Stimulated activated effector memory CD8-positive, alpha-beta T cell treated with anti-CD3 and anti-CD28 coated beads, Interleukin-12 subunit alpha, Interleukin-12 subunit beta, amount 100 ng/mL, for 72 hours (primary cell): ENCODE measurements around the gene CCND3.
A peak's percentile ranks its signal among the peaks of the same experiment; 100 is the strongest.
"Not testable (repeated sequence)": the region's sequence is repeated elsewhere in the genome, so short reads cannot be mapped to it uniquely, and the experiment has no call there.

Experiments
- ATAC-seq: fragments of 150-1000 bp; cut with Tn5 transposase; 2 replicates; pipeline ENCODE4 v1.10.0; 2021
- DNase-seq, 2 donors: peaks; one replicate each; pipeline ENCODE4 v3.0.0; 2021 to 2022; ENCODE audit warnings: low spot score in 2 of 2
- H3K27ac Mint-ChIP-seq: one replicate; pipeline ENCODE4 v1.8.0; 2022; ENCODE audit warnings: mild to moderate bottlenecking, mixed read lengths
- H3K36me3 Mint-ChIP-seq: one replicate; pipeline ENCODE4 v1.8.0; 2022; ENCODE audit warnings: mild to moderate bottlenecking, mixed read lengths
- H3K4me1 Mint-ChIP-seq: one replicate; pipeline ENCODE4 v1.8.0; 2022; ENCODE audit warnings: mixed read lengths
- H3K4me3 Mint-ChIP-seq: one replicate; pipeline ENCODE4 v1.8.0; 2022; ENCODE audit warnings: mild to moderate bottlenecking, mixed read lengths
- H3K9me3 Mint-ChIP-seq: one replicate; pipeline ENCODE4 v1.8.0; 2022; ENCODE audit warnings: mixed read lengths

The CCND3 gene

DNA sequence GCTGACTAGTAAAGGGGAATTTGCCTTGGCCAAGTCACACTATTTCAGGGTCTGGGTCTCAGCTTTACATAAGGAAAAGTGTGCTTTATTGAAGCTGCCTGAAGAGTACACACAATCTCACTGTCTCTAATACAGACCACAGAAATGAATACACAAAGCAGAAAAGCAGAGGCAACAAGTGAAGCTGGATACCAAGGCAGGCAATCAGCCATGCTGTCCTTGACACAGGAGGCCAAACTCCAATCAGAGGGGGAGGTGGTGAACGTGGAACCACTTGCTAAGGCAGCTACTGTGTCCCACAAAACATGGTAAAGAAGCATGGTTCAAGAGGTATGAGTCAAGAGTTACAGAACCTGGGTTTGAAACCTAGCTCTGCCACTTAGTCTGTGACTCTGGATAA is 21.8 kb upstream of the CCND3 start:
- H3K4me1 Mint-ChIP-seq, result peaks cover 73% of the 10 kb centered on the region
- H3K4me3 Mint-ChIP-seq, result peak overlapping the region; percentile 5
- H3K36me3 Mint-ChIP-seq, result peaks cover 19% of the 10 kb centered on the region
- ATAC-seq (peak; percentile 31), DNase-seq (no peak)
- H3K9me3 Mint-ChIP-seq, result no peaks in the 10 kb centered on the region
- peak overlapping the region; percentile 29 for H3K27ac Mint-ChIP-seq

DNA sequence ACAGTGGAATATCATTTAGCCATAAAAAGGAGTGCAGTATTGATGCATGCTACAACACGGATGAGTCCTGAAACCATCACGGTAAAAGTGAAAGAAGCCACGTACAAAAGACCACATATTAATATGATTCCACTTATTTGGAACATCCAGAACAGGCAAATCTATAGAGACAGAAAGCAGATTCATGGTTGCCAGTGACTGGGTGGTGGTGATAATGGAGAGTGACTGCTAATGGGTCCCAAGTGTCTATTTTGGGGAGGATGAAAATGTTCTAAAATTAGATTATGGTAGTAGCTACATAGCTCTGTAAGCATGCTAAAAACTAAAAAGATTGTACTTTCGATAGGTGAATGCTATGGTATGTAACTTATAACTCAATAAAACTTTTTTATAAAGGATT is 18.4 kb upstream of the CCND3 start:
- H3K27ac Mint-ChIP-seq, result peak overlapping the region; percentile 94
- H3K4me3 Mint-ChIP-seq, result peak overlapping the region; percentile 67
- ATAC-seq (no peak), DNase-seq (no peak)
- peaks cover 80% of the 10 kb centered on the region for H3K4me1 Mint-ChIP-seq
- H3K36me3 Mint-ChIP-seq, result peaks cover 20% of the 10 kb centered on the region
- no peaks in the 10 kb centered on the region for H3K9me3 Mint-ChIP-seq

DNA sequence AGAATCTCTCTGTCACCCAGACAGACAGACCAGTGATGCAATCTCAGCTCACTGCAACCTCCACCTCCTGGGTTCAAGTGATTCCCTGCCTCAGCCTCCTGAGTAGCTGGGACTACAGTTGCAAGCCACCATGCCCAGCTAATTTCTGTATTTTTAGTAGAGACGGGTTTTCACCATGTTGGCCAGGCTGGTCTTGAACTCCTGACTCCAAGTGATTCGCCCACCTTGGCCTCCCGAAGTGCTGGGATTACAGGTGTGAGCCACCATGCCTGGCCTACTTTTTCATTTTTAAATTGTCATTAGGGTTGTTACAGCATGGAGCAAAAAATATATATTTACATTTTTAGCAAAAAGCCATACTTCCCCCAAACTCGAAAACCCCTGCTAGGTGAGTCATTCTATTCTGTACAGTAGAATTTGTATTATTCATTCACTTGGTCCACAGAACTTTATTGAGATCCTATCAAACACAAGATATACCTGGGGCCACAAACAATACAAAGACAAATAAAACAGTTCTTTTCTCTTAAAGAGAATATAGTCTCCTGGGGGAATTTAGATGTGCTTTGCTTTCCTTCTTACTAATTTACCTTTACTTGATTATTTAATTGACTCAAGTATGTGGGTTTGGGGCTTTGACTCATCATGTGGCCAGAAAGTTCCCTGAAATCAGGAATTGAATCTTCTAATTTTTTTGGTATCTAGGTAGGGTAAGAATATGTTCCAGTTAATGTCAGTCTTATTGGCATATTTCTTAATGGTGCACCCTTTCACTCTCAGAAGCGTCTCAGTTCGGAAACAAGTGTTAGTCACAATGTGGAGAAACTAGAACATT is 16.6 kb upstream of the CCND3 start:
- Mint-ChIP-seq H3K9me3 (no peaks in the 10 kb centered on the region), H3K4me3 (peak overlapping the region; percentile 55), H3K36me3 (peaks cover 20% of the 10 kb centered on the region), H3K4me1 (peaks cover 64% of the 10 kb centered on the region), H3K27ac (peak overlapping the region; percentile 87)
- peak; percentile 92 for ATAC-seq
- DNase-seq, result no peak

DNA sequence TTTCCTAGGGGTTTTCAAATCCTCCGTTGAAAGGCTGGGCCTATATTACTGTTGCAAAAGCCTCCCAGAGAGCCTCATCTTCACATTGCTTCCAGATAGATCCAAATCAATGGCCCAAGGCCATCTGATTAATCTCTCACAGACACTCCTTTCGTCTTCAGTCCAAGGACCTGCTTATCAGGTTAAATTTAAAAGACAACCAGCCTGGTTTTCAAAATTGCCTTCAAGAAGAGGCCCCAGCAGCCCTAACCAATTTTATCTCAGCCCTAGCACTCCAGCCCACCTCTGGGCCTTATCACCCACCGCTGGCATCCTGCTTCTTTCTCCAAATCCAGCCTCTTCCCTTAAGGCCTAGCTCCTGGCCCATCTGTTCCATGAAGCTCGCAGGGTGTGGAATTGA is 15.5 kb upstream of the CCND3 start:
- Mint-ChIP-seq H3K36me3 (peaks cover 19% of the 10 kb centered on the region), H3K4me3 (no peak overlapping the region), H3K27ac (peak overlapping the region; percentile 87), H3K4me1 (peaks cover 56% of the 10 kb centered on the region), H3K9me3 (no peaks in the 10 kb centered on the region)
- ATAC-seq (no peak), DNase-seq (no peak)

DNA sequence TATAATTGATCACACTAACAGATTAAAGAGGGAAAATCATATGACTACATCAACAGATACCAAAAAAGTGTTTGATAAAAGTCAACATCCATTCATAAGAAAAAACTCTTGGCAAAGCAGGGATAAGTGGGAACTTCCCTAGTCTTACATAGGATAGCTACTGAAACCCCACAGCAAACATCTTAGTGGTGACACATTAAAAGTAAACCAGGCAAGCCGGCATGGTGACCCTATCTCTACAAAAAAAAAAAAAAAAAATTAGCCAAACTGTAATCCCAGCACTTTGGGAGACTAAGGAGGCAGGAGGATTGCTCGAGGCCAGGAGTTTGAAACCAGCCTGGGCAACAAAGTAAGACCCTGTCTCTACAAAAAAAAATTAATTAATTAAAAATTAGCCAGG is 13.8 kb upstream of the CCND3 start:
- H3K36me3 Mint-ChIP-seq, result peaks cover 12% of the 10 kb centered on the region
- H3K4me1 Mint-ChIP-seq, result peaks cover 46% of the 10 kb centered on the region
- no peaks in the 10 kb centered on the region for H3K9me3 Mint-ChIP-seq
- H3K27ac Mint-ChIP-seq, result peak overlapping the region; percentile 29
- DNase-seq, result no peak
- H3K4me3 Mint-ChIP-seq, result no peak overlapping the region
- ATAC-seq, result no peak

DNA sequence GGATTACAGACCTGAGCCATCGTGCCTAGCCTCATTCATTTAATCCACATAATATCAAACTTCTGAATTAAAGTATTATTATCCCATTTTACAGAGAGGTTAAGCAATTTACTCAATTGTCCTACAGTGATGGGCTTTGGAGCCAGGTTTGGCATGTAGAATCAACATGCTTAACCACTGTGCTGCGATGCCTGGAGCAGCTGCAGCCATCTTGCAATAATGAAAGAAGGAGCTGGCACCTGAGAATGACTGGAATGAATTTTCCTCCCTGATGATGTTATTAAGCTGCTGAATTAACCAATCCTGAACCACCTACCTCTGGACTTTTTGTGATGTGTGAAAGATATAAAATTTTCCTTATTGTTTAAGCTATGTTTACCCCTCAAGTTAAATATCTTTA is 13.1 kb upstream of the CCND3 start:
- Mint-ChIP-seq H3K9me3 (no peaks in the 10 kb centered on the region), H3K36me3 (peaks cover 12% of the 10 kb centered on the region), H3K27ac (no peak overlapping the region), H3K4me1 (peaks cover 43% of the 10 kb centered on the region), H3K4me3 (no peak overlapping the region)
- DNase-seq (no peak), ATAC-seq (no peak)

DNA sequence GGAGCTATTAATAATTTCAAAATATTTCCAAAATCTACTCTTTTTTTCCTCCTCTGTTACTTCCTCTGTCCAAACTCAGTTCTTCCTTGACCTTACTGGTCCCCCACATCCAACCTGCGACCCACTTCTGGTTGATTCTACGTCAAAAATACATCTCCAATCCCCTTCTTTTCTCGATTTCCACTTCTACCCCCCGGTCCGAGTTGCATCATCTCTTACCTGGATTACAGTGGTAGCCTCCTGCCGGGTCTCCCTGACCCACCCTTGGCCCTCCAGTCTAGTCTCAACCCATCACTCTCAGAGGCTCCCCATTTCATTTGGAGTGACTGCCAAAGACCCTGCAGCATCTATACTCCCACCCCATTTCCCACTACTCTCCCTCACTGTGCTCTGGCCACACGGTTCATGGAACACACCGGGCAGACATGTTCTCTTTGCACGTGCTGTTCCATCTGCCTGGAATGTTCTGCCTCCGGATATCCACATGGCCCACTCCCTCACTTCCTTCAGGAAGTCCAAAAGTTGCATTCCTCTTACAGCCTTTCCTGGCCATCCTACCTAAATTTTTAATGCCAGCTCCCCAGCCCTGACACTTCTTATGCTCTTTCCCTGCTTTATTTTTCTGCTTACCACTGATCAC is 6.1 kb upstream of the CCND3 start:
- Mint-ChIP-seq H3K4me3 (no peak overlapping the region), H3K9me3 (no peaks in the 10 kb centered on the region), H3K4me1 (peaks cover 25% of the 10 kb centered on the region), H3K36me3 (peaks cover 9% of the 10 kb centered on the region), H3K27ac (peak overlapping the region; percentile 80)
- DNase-seq (no peak), ATAC-seq (no peak)

DNA sequence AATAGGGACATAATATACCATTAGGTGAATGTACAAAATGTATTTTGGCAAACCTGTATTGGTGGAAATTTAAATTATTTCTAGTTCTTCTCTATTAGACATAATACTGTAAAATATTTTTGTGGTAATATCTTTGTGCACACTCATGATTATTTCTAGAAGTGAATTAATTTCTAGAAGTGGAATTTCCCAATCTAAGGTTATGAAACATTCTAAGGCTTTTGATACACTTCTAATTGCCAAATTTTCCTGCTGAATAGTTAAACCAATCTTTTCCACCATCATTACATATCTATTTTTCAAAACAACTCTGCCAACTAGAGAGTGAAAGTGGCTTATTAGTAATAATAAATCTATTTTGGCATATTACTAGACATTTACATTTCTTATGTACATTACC is 1.8 kb upstream of the CCND3 start:
- no peak for ATAC-seq
- H3K4me3 Mint-ChIP-seq, result no peak overlapping the region
- H3K27ac Mint-ChIP-seq, result no peak overlapping the region
- DNase-seq, result no peak
- H3K9me3 Mint-ChIP-seq, result no peaks in the 10 kb centered on the region
- H3K36me3 Mint-ChIP-seq, result peaks cover 45% of the 10 kb centered on the region
- peaks cover 42% of the 10 kb centered on the region for H3K4me1 Mint-ChIP-seq

DNA sequence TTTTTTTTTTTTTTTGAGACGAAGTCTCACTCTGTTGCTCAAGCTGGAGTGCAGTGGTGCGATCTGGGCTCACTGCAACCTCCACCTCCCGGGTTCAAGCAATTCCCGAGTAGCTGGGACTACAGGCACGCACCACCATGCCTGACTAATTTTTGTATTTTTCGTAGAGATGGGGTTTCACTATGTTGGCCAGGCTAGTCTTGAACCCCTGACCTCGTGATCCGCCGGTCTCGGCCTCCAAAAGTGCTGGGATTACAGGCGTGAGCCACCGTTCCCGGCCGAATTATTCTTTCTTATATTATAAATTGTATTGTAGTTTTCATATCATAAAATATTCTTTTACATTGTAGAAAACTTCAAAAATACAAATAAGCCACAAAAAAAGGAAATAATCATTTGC is 1.3 kb upstream of the CCND3 start:
- Mint-ChIP-seq H3K4me3 (peak overlapping the region; percentile 99), H3K27ac (peak overlapping the region; percentile 89), H3K4me1 (peaks cover 43% of the 10 kb centered on the region), H3K36me3 (peaks cover 49% of the 10 kb centered on the region)
- DNase-seq, H3K9me3 Mint-ChIP-seq, ATAC-seq: not testable (repeated sequence)

DNA sequence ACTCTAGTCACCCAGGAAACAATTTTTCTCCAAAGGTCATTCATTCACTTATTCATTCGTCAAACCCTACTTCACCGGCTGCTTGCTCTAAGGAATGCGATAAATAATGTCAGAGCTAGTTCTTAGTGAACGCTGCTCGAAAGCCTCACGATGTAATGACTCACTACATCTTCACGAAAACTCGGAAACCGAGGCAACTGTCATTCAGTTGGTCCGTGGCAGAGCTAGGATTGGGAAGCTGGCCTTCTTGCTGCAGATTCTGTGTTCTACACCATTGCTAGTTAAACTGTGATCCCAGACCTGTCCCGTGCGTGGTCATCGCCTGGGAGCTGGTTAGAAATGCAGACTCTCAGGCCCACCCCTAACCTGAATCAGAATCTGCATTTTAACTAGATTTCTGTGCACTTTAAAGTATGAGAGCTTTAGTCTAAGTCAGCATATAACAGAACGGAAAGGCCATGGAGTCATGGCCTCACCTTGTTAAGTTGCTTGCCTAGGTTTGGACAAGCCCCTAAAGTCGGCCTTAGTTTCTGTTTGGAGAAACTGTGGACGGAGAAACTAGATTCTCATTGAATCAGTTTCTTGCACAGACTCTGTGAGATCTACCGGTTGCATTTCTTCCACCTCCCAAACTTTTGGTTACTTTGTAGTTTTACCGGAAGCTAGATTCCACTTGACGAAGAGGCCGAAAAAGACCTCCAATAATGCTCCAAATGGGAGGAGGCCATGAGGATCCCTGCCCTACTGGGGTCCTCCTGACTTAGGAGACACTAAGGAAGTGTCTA is 651 bp upstream of the CCND3 start:
- Mint-ChIP-seq H3K27ac (peak overlapping the region; percentile 89), H3K4me3 (peak overlapping the region; percentile 99), H3K4me1 (peaks cover 43% of the 10 kb centered on the region), H3K36me3 (peaks cover 49% of the 10 kb centered on the region), H3K9me3 (no peaks in the 10 kb centered on the region)
- DNase-seq (no peak), ATAC-seq (peak; percentile 72)

DNA sequence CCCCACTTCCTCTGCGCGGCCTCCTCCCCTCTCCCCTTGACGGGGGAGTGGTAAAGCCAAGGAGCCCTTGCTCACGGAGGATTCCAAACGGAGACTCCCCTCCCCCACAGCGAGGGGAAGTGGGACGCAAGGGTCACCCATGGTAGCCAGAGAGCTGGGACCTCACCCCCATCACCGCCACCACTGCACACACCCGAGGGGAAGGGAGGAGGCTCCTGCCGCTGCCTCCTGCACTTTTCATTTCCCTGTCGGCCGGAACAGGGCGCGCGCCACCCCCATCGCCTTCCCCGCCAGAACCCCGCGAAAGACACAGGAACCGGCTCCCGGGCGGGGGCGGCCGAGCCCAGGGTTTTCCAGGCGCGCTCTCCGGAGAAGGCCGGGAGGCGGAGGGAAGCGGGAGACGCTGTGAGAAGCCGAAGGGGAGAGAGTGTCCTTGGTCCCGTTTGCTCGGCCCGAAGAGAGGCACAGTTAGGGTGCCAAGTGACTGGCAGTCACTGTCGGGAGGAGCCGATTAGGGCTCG is 789 bp downstream of the CCND3 start:
- DNase-seq (peak in 1 of 2 donors; percentile 72), ATAC-seq (no peak)
- H3K36me3 Mint-ChIP-seq, result peaks cover 60% of the 10 kb centered on the region
- H3K9me3 Mint-ChIP-seq, result no peaks in the 10 kb centered on the region
- peaks cover 55% of the 10 kb centered on the region for H3K4me1 Mint-ChIP-seq
- peak overlapping the region; percentile 95 for H3K27ac Mint-ChIP-seq
- peak overlapping the region; percentile 99 for H3K4me3 Mint-ChIP-seq

DNA sequence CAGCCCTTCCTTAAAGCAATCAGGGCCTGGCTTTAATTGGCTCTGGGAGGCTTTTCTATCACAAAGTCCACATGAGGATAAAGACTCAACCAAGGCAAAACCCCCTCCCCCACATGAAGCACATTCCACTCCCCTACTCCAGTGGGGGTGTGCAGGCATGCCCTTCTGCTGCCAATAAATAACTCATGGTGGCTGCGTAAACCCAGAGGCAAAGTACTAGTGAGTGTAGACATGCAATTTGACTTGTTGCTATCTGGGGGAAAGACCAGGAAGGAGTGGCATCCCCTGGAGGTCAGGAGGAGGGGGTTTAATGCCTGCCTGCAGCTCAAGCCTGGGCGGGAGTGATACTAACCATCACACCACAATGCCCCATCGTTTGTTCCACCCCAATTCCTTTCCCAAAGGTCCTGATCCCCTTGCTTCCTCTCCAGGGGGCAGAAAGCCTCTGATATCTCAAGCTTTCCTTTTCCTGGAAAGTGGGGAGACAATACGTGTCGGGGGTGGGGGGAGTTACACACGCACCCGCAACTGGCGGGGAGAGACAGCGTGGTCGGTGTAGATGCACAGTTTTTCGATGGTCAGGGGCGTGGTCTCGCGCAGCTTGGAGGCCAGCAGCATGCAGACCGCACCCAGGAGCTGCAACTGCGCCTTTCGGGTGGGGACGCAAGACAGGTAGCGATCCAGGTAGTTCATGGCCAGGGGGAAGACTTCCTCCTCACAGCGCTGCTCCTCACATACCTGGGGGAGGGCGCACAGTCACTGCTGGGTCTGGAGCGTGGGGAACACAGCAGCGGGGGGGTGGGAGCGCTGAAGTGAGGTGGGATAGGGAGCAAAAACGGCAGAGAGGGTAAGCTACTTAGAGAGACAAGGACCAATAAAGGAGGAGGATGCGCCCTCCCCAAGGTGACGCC is 1.5 kb downstream of the CCND3 start:
- peaks cover 62% of the 10 kb centered on the region for H3K4me1 Mint-ChIP-seq
- DNase-seq (peak in 1 of 2 donors; percentile 68), ATAC-seq (no peak)
- peaks cover 67% of the 10 kb centered on the region for H3K36me3 Mint-ChIP-seq
- H3K4me3 Mint-ChIP-seq, result peak overlapping the region; percentile 99
- peak overlapping the region; percentile 95 for H3K27ac Mint-ChIP-seq
- no peaks in the 10 kb centered on the region for H3K9me3 Mint-ChIP-seq

DNA sequence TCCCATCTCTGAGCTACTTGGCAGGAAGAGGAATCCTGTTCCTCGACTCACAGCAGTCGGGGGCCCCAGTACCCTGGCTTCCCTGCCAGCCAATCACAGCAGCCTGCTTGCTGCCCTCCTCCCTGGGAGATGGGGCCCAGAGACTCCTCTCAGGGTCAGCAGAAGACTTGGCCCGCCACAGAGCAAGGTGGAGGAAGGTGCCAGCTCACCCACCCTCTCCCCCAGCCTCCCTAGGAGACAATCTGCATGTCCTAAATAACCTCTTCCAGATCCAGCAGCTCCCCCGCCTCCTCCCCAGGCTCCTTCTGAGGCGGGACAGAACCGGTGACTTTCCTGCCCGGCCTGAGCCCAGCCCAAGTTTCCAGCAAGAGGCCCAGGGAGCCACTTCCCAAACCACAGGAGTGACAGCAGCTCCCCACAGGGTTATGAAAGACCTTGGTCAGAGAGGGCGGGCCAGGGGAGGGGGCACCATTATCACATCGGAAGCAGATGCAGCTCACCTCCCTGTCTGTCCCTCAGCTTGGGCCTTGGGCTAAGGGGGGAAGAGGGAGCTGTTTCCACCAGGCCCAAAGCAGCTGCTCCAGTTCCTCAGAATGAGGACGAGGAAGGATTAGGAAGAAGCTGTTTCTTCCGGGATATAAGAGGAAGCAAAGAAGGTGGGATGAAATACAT is 2.3 kb downstream of the CCND3 start:
- peak in 1 of 2 donors; percentile 71 for DNase-seq
- Mint-ChIP-seq H3K4me3 (peak overlapping the region; percentile 99), H3K27ac (peak overlapping the region; percentile 95), H3K36me3 (peaks cover 75% of the 10 kb centered on the region), H3K9me3 (no peaks in the 10 kb centered on the region), H3K4me1 (peaks cover 70% of the 10 kb centered on the region)
- ATAC-seq, result no peak

DNA sequence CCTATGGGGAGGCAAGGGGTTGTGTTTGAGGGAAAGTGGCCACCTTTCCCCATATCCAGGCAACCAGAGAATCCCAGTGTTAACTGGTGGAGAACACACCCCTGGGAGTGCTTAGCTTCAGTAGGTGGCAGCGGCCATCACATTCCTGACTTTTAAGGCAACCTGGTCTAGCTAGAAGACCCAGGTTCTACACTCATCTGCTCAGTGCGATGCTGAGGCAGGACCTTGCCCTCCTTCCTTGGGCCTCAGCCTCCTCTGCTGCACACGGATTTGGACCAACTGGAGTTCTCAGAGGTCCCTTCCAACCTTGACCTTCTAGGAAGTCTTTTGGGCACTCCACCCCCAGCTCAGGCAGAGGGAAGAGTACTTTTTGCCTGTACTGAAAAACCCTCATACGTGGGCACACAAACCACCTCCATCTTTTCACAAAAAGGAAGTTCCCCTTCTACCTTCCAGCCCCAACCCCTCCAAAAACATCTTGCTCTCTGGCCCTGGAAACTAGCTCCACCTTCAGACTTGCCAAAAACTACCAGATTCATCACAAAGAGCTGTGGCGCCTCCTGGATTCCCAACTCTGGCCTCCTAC is 2.9 kb downstream of the CCND3 start:
- Mint-ChIP-seq H3K4me1 (peaks cover 72% of the 10 kb centered on the region), H3K9me3 (no peaks in the 10 kb centered on the region), H3K4me3 (peak overlapping the region; percentile 99), H3K36me3 (peaks cover 82% of the 10 kb centered on the region), H3K27ac (peak overlapping the region; percentile 95)
- no peak for ATAC-seq
- no peak for DNase-seq
